Measurements from ENCODE around the gene DUSP7.

- TF ChIP-seq CTCF (IDR thresholded peaks at IDR 0.05; ENCODE audit: insufficient read depth, low read depth, low read length) (no peak), EZH2 (IDR thresholded peaks at IDR 0.05; ENCODE audit: insufficient read depth, low read length) (no peak)
Observed at GRCh38 chr3:52056968-52057811, 819 bp upstream of the DUSP7 start.
